KOPT-K1 (cell line): ENCODE data around the gene TLR9.
A peak's percentile ranks its signal among the peaks of the same experiment; 100 is the strongest.

ENCODE experiments used
- H3K27ac ChIP-seq: fragments of 200-600 bp; sonication (generic); 2 replicates; pipeline ENCODE4 v1.5.1; 2016; ENCODE audit warnings: antibody characterized with exemption, mild to moderate bottlenecking, low read depth, low read length; ENCODE audit not compliant: poor library complexity, severe bottlenecking
- H3K36me3 ChIP-seq: fragments of 200-600 bp; sonication (generic); 2 replicates; pipeline ENCODE4 v1.5.1; 2017; ENCODE audit warnings: antibody characterized with exemption, mild to moderate bottlenecking, low read length, moderate library complexity; ENCODE audit not compliant: insufficient read depth
- H3K9me3 ChIP-seq: fragments of 200-600 bp; sonication (generic); 2 replicates; pipeline ENCODE4 v1.5.1; 2017; ENCODE audit warnings: antibody characterized with exemption, low read length, mild to moderate bottlenecking; ENCODE audit not compliant: insufficient read depth, poor library complexity, severe bottlenecking

TLR9 gene

GRCh38 chr3:52240059-52240885, 14.8 kb upstream of the TLR9 start:
- H3K9me3 ChIP-seq, result no peaks in the 10 kb centered on the region
- peaks cover 6% of the 10 kb centered on the region for H3K36me3 ChIP-seq
- H3K27ac ChIP-seq, result peak overlapping the region; percentile 93

- H3K9me3 ChIP-seq, result no peaks in the 10 kb centered on the region
- peak within 1 kb of the TSS; percentile 93 for H3K27ac ChIP-seq
- H3K36me3 ChIP-seq, result peaks cover 18% of the 10 kb centered on the region
Measured at GRCh38 chr3:52238761-52239701, 13.6 kb upstream of the TLR9 start, which contains the start of gene TWF2. TSS of gene TWF2 (minus strand) at chr3:52239158. CDS start at chr3:52239016, 142 bp downstream.

DNA sequence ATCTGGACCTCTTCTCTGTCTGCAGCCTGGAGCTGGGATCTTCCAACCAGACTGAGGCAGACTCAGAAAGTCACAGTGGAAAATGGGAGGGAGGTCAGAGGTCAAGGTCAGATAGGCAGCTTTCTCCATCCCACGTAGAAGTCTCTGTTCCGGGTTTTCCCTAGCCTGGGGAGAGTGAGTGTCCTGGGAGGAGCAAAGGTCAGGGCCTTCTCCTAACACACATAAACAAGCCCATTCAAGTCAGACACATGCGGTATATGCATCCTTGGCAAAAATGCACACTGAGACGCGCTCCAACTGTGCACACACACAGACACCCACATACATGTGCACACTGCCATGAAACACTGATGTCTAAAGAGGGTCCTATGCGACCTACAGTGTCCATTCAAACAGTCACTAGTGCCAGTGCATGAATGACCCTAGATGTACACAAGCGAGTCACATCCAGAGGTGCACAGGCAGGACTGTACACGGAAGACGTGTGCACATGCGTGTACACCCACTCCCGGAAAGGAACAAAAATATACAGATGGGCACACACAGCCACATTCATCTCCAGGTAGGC, 12.8 kb upstream of the TLR9 start:
- H3K36me3 ChIP-seq, result peaks cover 23% of the 10 kb centered on the region
- H3K9me3 ChIP-seq, result no peaks in the 10 kb centered on the region
- peak overlapping the region; percentile 93 for H3K27ac ChIP-seq

DNA sequence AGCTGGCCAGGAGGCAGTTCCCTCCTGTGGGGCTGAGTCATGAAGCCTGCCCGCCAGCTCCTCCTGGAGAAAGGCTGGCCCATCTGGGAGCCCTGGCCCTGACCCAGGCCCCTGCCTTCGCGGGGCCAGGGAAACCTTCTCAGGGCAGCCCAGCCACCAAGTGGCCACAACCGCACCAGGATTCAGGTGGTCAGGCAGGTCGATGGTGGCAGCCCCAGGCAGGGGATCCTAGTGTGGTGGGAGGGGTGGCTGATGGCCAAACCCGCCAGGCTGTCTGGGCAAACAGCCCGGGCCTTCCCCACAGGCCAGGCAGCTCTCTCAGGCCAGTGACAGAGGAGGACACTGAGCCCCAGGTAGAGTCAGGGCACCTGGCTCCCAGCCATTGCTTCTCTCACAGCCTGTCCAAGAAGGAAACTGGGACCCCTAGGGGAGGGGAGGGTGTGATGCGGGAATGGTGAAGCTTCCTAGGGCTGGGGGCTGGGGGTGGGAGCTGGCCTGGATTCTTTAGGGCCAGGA, 12.3 kb upstream of the TLR9 start:
- Histone ChIP-seq H3K9me3 (no peaks in the 10 kb centered on the region), H3K36me3 (peaks cover 29% of the 10 kb centered on the region), H3K27ac (peak overlapping the region; percentile 93)

- H3K36me3 ChIP-seq, result peaks cover 35% of the 10 kb centered on the region
- peak overlapping the region; percentile 22 for H3K27ac ChIP-seq
- H3K9me3 ChIP-seq, result no peaks in the 10 kb centered on the region
Measured at GRCh38 chr3:52237006-52237656, 11.7 kb upstream of the TLR9 start.

DNA sequence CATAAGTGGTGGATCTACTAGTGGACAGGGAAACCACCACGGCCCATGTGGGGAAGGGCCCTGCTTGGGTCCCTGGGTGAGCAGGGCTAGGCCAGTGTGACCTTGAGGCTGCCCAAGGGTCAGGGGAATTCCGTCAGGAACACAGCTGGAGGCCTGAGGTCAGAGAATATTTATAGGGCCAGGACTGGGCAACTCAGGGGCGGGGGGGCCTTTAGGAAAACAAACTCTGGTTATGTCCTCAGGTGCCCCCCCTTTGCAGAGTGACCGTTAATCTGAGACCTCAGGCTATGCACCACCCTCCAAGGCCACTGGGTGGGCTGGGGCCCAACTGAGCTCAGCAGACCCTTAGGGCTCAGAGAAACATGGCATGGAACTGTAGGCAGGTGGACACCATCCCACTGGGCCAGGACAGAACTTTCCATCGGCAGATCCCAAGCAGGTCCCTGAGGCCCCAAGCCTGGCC, 11.0 kb upstream of the TLR9 start:
- Histone ChIP-seq H3K27ac (no peak overlapping the region), H3K36me3 (peaks cover 41% of the 10 kb centered on the region), H3K9me3 (no peaks in the 10 kb centered on the region)

GRCh38 chr3:52234516-52235447, 9.3 kb upstream of the TLR9 start:
- Histone ChIP-seq H3K27ac (no peak overlapping the region), H3K9me3 (no peaks in the 10 kb centered on the region), H3K36me3 (peaks cover 58% of the 10 kb centered on the region)

GRCh38 chr3:52233968-52234367, 8.5 kb upstream of the TLR9 start:
- H3K9me3 ChIP-seq, result no peaks in the 10 kb centered on the region
- peaks cover 66% of the 10 kb centered on the region for H3K36me3 ChIP-seq
- no peak overlapping the region for H3K27ac ChIP-seq

- peaks cover 73% of the 10 kb centered on the region for H3K36me3 ChIP-seq
- no peaks in the 10 kb centered on the region for H3K9me3 ChIP-seq
- H3K27ac ChIP-seq, result peak overlapping the region; percentile 40
Measured at GRCh38 chr3:52233108-52233591, 7.7 kb upstream of the TLR9 start.

DNA sequence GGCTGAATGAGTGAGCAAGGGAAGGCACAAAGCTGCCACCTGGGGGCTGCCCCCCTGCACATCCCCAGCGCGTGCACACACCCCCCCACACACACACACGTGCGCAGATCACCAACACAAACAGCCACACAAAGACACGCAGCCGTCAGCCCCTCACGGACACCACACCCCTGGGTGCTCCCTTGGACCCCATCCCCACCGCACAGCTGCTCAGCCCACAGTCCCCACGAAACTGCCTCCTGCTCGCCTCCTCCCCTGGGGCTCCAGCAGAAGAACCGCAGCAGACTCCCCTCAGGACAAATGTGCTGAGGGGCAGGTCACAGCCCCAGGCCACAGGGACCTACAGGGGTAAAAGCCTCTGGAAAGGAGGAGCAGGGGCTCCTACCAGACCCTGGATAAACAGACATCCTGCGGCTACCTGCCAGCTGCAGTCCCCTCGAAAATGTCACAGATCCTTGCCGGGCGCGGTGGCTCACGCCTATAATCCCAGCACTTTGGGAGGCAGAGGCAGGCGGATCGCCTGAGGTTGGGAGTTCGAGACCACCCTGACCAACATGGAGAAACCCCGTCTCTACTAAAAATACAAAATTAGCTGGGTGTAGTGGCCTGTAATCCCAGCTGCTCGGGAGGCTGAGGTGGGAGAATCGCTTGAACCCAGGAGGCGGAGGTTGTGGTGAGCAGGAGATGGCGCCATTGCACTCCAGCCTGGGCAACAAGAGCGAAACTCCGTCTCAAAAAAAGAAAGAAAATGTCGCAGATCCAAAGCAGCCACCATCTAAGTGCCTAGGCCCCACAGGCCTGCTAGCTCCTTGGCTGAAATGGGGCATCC, 7.0 kb upstream of the TLR9 start:
- Histone ChIP-seq H3K9me3 (no peaks in the 10 kb centered on the region), H3K36me3 (peaks cover 79% of the 10 kb centered on the region), H3K27ac (peak overlapping the region; percentile 40)

- Histone ChIP-seq H3K36me3 (peaks cover 79% of the 10 kb centered on the region), H3K27ac (no peak overlapping the region), H3K9me3 (no peaks in the 10 kb centered on the region)
Measured at GRCh38 chr3:52231502-52232278, 6.2 kb upstream of the TLR9 start.

GRCh38 chr3:52230889-52231499, 5.5 kb upstream of the TLR9 start:
- H3K9me3 ChIP-seq, result no peaks in the 10 kb centered on the region
- H3K27ac ChIP-seq, result no peak overlapping the region
- peaks cover 79% of the 10 kb centered on the region for H3K36me3 ChIP-seq
